Measurements from ENCODE around the gene ZNF581.

GRCh38 chr19:55606817-55607216 lies 36.6 kb upstream of the ZNF581 start:
- no peak for TF ChIP-seq TAF1 (IDR thresholded peaks at IDR 0.05; ENCODE audit: borderline replicate concordance, low read depth, low read length)
- TF ChIP-seq POLR2AphosphoS5 (IDR thresholded peaks at IDR 0.05; ENCODE audit: low read depth, low read length) = no peak
- TF ChIP-seq RAD21 (IDR thresholded peaks at IDR 0.05; ENCODE audit: low read length) = no peak
- TF ChIP-seq REST (IDR thresholded peaks at IDR 0.05; ENCODE audit: low read depth, low read length) = no peak
- TF ChIP-seq MXI1 (IDR thresholded peaks at IDR 0.05; ENCODE audit: low read depth, low read length) = no peak
- TF ChIP-seq EP300 (IDR thresholded peaks at IDR 0.05; ENCODE audit: borderline replicate concordance in 1 of 2, low read depth in 1 of 2, low read length in 1 of 2) = no peak
- TF ChIP-seq USF2 (IDR thresholded peaks at IDR 0.05; ENCODE audit: borderline replicate concordance, low read depth, low read length) = no peak

All from SK-N-SH (cell line).